HuH-7 (cell line): ENCODE data around the gene SCFD2.
"Not testable (repeated sequence)": the region's sequence is repeated elsewhere in the genome, so short reads cannot be mapped to it uniquely, and the experiment has no call there.

Source experiments
- DNase-seq: peaks from one replicate; pipeline ENCODE4 v3.0.0; 2011; ENCODE audit warnings: low spot score

Gene SCFD2

DNA sequence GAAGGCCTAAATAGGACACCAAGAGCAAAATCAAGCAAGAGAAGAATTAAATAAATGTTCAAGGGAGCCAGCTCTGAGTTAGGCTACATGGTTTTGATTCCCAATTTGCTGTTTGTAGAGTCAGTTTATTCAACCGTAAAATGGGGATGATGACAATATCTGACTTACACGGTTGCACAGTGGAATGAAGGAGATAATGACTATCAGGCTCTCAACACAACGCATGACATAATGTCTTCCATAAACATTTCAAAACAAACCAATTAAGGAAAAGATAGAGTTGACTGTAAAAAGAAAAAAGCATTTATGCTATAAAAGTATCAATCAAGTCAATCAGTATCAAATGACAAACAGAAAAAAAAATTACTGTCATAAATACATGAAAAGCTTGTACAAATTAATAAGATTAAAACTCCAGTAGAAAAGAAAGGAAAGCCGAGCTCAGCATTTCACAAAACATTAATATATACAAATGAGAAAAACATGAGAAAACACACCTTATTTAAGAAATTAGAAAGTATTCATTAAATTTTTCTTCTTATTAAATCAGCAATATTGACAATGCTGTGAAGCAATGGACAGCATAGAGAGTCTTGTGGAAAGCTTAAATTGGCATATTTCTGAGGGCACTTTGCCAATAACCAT, 179.0 kb downstream of the SCFD2 start:
- DNase-seq, result no peak

DNA sequence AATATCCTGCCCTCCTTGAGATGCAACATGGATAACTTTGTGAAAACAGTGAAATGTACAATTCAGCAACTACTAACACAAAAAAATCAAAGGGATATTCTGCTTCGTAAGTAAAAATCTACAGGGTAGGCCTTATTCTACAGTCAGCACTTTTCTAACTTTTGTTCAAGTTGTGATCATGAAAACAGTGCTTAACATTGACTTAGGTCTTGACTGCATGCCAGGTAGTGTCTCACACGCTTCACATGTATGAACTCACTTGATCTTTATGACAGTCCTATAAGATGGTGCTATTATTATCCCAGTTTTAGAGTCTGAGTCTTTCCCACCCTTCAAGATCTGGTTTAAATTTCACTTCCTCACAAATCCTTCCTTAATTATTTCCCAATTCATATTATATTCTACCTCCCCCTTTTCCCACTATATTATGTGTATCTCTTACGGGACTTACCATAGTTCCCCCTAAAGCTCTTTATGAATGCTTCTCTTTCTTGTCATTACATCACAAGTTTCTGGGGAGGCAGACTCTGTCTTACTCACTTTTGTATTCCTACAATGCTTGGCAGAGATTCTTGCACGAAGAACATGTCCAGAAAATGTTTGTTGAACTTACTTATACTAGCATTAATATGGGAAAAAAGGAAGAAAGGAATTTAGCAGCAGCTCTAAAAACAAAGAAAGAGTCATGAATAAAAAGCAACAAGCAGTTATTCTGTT, 179.8 kb downstream of the SCFD2 start:
- DNase-seq, result no peak

DNA sequence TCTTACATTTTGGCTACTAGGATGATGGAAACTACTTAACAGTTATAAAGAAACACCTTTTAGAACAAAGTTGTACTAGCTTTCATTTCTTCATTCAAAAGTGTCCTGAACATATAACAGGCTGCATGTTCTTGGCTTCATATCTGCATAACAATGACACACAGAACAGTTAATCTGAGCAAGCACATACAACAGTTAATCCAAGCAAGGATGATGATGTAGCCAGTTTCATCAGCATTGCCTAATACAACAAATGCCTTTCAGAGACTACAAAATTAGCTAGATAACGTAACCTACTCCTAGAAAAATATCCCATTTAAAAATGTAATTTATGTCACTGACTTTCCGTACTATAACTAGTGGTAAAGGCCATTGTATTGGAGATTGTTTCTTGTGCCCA, 182.1 kb downstream of the SCFD2 start:
- no peak for DNase-seq

DNA sequence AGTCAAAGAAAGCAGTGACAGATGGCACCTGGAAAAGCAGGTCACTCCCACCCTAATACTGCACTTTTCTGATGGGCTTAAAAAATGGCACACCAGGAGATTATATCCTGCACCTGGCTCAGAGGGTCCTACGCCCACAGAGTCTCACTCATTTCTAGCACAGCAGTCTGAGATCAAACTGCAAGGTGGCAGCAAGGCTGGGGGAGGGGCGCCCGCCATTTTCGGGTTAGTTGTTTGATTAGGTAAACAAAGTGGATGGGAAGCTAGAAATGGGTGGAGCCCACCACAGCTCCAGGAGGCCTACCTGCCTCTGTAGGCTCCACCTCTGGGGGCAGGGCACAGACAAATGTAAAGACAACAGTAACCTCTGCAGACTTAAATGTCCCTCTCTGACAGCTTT, 188.1 kb downstream of the SCFD2 start:
- DNase-seq, result not testable (repeated sequence)

DNA sequence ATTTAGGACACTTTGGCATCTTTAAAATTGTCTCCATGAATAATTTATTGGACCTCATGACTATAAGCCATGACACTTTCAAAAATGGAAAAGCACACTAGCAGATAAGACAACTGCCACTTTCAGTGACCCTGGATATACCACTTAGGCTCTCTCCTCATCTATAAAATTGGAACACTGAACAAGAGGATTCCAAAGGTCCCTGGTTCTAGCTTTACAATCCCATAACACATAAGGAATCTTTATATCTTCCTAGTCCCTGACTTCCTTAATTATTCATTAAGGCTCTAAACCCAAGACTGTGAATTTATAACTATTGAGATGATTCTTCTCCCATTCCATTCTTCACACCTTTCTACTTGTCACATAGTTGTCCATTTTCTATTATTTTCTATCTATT, 190.2 kb downstream of the SCFD2 start:
- no peak for DNase-seq

DNA sequence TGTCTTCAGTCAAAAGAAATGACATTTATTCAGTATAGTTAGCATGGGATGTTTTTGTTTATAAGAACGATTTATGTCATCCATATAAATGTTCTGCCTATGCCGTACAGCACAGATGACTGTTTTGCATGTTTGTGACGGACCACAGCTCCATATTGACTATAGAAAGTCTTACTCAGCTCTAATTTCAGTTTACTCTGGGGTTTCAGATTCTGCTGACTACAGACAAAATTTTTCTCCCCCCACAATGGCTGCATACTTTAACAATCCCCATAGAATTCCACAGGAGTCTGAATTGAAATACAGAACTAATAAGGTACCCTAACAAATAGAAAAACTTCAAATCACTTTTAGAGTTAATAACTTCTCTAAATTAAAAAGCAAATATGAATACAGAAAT, 191.0 kb downstream of the SCFD2 start:
- DNase-seq, result no peak

DNA sequence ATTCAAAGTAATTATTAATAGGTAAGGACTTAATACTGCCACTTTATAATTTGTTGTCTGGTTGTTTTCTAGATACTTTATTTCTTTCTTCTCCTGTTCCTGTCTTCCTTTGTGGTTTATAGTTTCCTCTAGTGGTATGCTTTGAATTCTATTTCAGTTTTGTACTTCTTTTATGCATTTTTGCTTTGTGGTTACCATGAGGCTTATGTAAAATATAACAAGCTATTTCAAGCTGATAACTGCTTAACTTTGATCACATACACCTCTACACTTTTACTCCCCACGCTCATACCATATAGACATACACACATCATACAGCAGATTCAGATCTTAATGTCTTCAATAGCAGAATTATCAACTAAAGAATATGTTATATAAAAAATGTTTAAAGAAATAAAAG, 192.3 kb downstream of the SCFD2 start:
- DNase-seq, result no peak

DNA sequence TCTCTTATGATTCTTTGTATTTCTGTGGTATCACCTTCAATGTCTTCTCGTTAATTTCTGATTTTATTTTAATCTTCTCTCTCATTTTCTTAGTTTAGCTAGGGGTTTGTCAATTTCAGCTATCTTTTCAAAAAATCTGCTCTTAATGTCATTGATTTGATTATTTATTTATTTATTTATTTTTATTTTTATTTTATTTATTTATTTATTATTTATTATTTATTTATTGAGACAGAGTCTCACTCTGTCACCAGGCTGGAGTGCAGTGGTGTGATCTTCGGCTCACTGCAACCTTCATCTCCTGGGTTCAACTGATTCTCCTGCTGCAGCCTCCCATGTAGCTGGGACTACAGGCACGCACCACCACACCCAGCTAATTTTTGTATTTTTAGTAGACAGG, 194.1 kb downstream of the SCFD2 start:
- DNase-seq, result no peak

DNA sequence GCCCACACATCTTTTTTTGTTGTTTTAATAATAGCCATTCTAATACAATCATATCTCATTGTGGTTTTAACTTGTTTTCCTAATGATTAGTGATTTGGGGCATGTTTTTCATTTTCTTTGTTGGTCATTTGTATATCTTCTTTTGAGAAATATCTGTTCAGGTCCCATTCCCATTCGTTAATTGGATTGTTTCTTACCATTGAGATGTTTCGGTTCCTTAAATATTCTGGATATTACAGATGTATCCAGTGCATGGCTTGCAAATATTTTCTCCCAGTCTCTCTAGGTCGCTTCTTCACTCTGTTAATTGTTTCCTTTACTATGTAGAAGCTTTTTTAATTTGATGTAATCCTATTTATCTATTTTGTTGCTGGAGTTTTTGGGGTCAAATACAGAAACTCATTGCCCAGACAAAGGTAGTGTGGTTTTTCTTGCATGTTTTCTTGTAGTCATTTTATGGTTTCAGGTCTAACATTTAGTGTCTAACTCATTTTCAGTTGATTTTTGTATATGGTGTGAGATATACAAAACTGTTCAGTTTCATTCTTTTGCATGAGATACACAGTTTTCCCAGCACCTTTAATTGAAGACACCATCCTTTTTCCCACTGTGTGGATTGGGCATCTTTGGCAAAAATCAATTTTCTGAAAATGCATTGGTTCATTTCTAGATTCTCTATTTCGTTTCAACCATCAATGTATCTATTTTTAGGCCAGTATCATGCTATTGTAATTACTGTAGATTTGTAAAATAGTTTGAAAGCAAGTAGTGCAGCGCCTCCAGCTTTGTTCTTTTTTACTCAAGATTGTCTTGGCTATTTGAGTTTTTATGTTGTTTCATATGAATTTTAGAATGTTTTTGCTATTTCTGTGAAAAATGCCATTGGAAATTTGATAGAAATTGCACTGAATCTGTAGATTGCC, 195.9 kb downstream of the SCFD2 start:
- DNase-seq, result no peak

DNA sequence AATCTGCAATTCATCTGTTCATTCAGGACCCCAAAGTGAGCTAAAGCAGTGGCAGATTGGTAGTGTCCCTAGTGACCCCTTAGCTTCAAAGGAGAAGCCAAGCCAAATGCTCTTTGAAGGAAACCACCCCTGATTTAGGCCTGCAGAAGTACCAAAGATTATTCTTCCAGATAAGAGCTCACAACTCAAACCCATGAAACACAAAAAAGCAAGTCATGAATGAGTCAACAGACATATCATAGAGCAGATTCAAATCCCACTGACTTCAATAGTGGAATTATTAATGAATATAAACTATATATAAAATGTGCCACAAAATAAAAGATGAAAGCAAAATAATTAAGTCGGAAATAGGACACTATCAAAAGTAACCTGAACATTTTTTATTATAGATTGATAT, 197.6 kb downstream of the SCFD2 start:
- no peak for DNase-seq

DNA sequence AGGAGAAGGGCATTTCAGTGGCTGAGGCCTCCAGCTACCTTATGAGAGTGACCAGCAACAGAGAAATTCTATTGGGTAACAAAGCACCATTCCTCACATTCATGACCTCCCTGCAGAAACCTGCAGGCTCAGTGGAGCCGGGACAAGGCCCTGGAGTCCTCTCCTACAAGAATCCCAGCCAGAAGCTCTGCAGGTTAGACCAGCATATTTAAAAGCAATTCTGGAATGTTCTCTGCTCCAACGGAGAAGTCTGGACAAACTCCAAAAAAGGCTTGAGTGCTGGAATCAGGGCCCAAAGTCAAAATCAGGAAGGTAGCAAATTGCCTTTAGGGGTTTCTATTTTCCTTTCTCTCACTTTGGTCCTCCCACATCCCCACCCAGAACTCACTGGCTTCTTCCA, 202.9 kb downstream of the SCFD2 start:
- DNase-seq, result no peak

DNA sequence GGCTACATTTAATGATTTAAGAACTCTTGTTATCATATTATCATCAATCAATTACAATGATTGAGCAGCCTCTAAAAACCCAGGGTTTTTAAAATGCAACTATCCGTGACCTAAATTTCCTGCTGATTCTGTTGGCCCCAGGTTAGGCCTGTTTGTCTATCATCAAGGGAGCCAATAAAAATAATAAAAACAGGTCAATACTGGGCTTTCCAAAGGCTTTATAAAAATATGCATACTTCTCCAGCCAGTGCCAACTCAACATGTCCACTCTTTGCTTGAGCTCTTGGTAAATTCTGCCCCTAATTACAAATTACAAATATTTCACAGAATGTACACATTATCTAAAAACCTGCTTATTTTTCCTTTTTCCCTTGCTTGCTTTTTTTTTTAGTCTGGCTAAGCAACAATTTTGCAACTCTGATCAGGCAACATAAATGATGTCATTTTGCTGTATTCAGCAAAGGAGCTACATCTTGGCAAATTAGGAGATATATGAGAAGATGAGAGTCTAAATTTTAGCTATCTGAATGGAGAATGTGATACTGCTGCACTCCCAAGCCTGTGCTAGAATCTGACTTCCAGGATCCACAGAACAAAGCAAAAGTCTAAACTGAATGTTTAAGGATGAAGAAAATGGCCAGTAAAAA, 204.0 kb downstream of the SCFD2 start:
- no peak for DNase-seq

DNA sequence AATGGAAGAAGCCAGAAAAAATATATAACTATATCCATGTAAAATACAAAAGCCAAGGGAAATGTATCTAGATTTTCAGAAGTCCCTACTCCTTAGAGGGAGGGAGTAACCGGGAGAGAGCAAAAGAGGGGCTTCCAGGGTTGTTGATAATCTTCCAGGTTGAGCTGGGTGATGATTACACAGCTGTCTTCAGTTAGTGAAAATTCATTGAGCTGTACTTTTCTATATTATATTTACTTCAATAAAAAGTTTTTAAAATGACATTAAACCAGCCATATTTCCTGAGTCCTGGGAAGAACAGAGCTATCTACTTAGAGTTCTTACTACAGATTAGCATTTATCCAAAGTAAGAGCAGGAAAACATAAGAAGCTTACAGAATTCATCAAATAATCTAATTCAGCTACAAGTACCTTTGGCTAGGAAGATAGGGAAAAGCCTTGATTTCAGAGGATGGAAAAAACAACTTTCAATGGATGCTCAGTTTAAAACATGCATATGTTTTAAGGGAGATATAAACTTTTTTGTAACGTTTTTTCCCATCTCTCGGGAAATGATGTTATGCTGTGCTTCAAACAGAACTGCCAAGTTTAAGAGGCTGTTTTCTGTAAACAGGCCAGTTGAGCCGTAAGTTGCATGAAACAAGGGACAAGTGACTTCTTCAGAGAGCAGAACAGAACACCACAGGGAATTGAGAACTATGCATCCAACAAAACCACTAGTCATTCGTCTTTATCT, 204.6 kb downstream of the SCFD2 start:
- no peak for DNase-seq

DNA sequence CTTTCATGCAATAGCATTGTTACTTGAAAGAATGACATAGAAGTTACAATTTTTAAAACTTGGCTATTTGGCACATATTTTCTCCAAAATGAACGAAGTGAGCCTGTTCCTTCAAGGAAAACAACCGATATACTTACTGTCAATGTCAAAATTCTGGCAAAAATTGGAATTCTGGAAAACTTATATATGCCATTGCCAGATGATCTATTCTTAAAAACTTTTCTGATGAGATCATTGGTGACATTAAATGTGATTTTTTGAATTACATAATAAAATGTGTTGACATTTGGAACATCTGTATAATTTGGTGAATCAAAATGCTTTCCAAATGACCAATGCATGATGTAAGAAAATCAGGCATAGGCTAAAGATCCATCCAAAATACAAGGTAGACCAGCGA, 209.0 kb downstream of the SCFD2 start:
- DNase-seq, result no peak

DNA sequence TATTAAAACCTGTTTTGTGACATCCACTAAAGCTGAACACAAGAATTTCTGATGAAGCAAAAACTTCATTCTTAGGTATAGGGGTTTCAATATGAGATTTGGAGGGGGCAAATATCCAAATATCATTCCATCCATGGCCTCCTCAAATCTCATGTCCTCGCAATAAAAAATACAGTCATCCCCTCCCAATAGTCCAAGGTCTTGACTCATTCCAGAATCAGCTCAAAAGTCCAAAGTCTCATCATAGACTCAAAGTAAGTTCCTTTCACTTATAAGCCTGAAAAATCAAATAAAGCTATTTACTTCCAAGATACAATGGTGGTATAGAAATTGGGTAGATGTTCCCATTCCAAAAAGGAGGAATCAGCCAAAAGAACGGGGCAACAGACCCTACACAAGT, 213.4 kb downstream of the SCFD2 start:
- no peak for DNase-seq

DNA sequence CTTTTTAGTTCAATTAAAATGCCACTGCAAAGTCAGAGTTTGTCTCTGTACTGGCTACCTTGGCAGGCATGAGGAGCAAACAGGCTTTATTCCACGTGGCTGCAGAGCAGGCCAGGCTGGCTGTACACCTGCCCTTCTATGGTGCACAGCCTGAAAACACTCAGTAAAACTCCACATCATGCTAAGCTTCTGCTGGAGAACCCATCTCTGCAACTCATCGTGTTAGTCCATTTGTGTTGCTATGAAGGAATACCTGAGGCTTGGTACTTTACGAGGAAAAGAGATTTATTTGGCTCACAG, 214.4 kb downstream of the SCFD2 start:
- DNase-seq, result no peak

DNA sequence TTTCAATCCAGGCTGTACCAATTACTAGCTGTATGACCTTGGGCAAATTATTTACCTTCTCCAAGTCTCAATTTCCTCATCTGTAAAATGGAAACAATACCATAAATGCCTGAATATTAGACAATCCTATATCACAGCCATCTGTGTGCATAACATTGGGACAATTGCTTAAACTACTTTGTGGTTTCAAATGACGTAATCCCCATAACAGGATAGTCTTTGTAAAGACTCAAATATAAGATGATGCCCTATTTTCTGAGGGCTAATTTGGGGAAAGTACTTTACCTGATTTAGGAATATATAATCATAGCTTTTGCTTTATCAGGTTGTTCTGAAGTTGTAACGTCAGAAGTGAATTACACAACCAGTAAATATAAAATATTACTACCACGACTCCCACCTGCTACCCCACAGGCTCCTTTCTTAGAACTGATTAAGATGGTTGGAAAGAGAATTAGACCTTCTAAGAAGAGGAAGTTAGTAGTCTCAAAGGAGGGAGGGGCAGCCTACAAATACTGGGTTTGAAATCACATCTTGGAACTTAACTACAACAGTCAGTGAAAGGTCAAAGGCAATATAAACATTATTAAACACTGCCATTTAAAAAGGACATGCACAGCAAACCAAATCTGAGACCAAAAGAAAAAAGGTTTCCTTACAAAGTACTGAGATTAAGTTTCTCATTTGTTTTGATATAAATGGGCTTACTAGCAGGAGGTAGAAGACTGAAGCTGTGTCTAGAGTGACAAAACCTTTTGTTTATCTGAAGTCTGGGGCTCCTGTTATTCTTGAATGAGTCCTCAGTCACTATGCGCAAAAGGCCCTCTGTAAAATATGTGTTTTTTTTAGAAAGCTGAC, 215.0 kb downstream of the SCFD2 start:
- DNase-seq, result no peak

DNA sequence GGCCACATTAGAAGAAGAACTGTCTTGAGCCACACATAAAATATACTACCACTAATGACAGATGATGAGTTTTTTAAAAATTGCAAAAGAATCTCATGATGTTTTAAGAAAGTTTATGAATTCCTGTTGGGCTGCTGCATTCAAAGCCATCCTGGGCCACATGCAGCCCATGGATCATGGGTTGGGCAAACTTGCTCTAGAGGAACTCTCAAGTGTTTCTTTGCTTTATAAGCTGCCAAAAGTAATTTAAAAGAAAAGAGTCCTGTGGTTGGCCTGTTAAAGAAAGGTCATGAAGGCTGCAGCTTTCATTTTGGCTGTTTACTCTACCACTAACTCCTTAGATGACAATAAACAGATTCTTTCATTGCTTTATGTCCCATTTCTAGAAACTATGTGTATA, 218.2 kb downstream of the SCFD2 start:
- no peak for DNase-seq

DNA sequence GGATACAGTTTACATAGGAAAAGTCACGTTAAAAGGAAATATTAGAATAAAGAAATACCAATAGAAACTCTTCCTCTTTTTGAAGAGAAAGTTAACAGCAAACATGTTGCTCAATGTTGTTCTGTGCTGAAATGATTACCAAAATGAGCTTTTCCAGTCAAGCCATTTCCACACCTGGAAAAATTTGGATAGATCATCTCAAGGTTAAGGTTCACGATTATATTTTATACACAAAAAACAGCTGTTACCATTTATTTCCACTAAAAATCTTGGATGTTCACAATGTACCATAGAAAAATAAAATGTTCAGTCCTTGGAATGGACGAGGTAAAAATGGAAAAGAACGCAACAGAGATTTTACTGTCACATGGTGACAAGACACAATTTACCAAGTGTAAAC, 218.7 kb downstream of the SCFD2 start:
- DNase-seq, result no peak

DNA sequence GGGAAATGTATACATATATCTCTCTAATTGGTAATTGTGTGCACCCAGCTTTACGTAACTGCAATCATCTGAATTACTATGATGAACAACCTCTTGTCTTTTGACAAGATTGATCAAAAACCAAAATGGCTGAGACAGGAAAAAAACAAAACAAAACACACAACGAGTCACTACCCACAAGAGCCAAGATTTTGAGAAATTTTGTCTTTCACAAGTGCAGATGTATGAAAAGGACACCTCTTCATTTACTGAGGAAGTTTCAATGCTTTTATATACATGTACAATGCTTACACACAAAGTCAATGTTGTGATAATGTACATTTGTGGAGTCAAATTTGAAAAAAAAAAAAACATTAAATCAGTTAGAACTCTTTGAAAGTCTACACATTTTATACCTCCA, 224.6 kb downstream of the SCFD2 start:
- DNase-seq, result no peak

DNA sequence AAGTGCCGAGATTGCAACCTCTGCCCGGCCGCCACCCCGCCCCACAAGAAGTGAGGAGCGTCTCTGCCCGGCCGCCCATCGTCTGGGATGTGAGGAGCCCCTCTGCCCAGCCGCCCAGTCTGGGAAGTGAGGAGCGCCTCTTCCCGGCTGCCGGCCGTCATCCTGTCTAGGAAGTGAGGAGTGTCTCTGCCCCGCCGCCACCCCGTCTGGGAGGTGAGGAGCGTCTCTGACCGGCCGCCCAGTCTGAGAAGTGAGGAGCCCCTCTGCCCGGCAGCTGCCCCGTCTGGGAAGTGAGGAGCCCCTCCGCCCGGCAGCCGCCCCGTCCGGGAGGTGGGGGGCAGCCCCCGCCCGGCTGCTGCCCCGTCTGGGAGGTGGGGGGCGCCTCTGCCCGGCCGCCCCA, 226.6 kb downstream of the SCFD2 start:
- DNase-seq, result not testable (repeated sequence)
